BJ (cell line): ENCODE measurements around the gene NSUN3. TPM values are rescaled to one million over a fixed set of nuclear protein-coding genes. Genes with fewer than 3 reads are reported as not detected.

ENCODE experiments used
- CTCF ChIA-PET: fragments of 350-600 bp; formaldehyde crosslinking; extraction: SDS; loops from one replicate; lab custom pipeline; 2021; ENCODE audit warnings: antibody characterized with exemption, inconsistent platforms; lab: Yijun Ruan, JAX
- POLR2A ChIA-PET: fragments of 300-600 bp; sonication (Branson Sonifier 250); formaldehyde crosslinking; extraction: SDS; loops from one replicate; lab custom pipeline; 2021; ENCODE audit warnings: antibody characterized with exemption; lab: Charles Lee
- DNase-seq: peaks from one replicate; pipeline ENCODE4 v3.0.0-alpha.2; 2011; ENCODE audit warnings: low read depth
- H3K27me3 ChIP-seq: 2 replicates; pipeline ENCODE4 v1.6.0; 2011; ENCODE audit warnings: low read length; ENCODE audit not compliant: control insufficient read depth, insufficient read depth
- H3K36me3 ChIP-seq: 2 replicates; pipeline ENCODE4 v1.5.1; 2011; ENCODE audit warnings: low read length; ENCODE audit not compliant: control insufficient read depth, insufficient read depth
- H3K4me3 ChIP-seq: 2 replicates; pipeline ENCODE4 v1.5.1; 2011; ENCODE audit warnings: low read depth, mild to moderate bottlenecking, control low read depth, low read length
- polyA plus RNA-seq: library from polyadenylated mRNA; depleted of rRNA; stranded (reverse); fragments of >200 nt; gene quantifications from 2 replicates; pipeline ENCODE4 v1.2.3, GENCODE V29; 2011
- TF ChIP-seq, protein P1 (sequence below): IDR thresholded peaks from 2 replicates; pipeline ENCODE4 v1.5.1; 2011; ENCODE audit warnings: low read depth, mild to moderate bottlenecking, control low read depth, inconsistent platforms, low read length, moderate library complexity; ENCODE audit not compliant: insufficient read depth

Gene NSUN3
- polyA plus RNA-seq, 1 experiment: 8.7 TPM

DNA sequence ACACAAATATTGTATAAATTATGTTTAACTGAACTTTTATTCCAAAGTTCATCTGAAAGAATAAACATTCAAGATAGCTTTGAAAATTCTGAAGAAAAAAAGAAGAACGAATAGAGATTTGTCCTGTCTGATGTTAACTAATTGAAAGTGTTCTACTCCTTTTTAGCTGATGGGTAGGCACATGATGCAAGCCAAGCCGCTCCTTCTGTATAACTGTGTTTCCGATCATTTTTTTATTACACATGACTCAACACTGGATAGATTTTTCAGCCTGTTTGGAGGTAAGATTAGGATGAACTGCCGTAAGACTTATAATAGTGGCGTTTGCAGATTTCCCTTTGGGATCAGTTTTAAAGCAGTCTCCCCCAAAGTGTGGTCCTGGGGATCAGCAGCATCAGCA is 19.0 kb downstream of the NSUN3 start:
- CTCF ChIA-PET: no interaction called here
- no peak for DNase-seq
- Histone ChIP-seq H3K36me3 (no peaks in the 10 kb centered on the region), H3K4me3 (no peak overlapping the region), H3K27me3 (no peaks in the 10 kb centered on the region)
- TF ChIP-seq, protein P1, sequence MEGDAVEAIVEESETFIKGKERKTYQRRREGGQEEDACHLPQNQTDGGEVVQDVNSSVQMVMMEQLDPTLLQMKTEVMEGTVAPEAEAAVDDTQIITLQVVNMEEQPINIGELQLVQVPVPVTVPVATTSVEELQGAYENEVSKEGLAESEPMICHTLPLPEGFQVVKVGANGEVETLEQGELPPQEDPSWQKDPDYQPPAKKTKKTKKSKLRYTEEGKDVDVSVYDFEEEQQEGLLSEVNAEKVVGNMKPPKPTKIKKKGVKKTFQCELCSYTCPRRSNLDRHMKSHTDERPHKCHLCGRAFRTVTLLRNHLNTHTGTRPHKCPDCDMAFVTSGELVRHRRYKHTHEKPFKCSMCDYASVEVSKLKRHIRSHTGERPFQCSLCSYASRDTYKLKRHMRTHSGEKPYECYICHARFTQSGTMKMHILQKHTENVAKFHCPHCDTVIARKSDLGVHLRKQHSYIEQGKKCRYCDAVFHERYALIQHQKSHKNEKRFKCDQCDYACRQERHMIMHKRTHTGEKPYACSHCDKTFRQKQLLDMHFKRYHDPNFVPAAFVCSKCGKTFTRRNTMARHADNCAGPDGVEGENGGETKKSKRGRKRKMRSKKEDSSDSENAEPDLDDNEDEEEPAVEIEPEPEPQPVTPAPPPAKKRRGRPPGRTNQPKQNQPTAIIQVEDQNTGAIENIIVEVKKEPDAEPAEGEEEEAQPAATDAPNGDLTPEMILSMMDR: no peak
- POLR2A ChIA-PET: no interaction called here

DNA sequence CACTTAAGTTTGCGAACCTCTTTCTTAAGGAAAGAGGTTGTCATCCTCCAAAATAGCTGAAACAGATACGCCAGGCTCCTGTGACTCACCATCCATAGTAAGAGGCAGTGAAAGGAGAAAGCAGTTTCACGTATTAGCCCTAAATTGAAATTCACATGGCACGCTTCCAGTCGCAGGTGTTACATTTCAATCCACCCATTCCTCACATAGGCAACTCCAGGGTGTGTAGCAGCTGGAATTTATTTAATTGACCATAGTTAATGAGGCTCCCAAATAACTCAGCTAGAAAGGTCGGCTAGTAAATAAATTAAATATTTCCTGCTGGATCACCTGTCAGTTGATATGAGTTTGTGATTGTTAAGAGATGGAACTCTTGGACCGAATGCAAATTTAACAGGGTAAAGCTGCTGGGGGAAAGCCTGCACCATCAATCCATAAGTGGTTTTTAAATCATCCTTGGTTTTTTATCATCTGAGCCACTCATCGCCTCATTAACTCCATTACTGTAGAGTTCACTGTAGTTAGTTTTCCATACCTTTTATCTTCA is 19.6 kb downstream of the NSUN3 start:
- TF ChIP-seq, protein P1: no peak
- Histone ChIP-seq H3K4me3 (no peak overlapping the region), H3K27me3 (no peaks in the 10 kb centered on the region), H3K36me3 (no peaks in the 10 kb centered on the region)
- POLR2A ChIA-PET: no interaction called here
- CTCF ChIA-PET: no interaction called here
- DNase-seq: no peak

DNA sequence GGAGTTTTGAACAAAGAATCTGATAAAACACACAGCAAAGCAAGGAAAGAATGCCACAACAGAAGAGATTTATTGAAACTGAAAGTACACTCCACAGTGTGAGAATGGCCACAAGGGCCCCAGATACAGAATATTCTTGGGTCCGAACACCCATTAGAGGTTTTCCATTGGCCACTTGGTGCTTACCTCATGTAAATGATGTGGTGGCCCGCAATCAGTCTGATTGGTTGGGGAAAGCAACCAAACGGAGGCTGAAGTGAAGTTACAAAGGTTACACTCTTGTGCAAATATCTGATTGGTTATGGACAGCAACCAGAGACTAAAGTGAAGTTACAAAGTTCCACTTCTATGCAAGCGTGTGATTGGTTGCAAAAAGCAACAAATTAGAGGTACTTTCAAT is 20.4 kb downstream of the NSUN3 start:
- no peak overlapping the region for H3K4me3 ChIP-seq
- H3K36me3 ChIP-seq: no peaks in the 10 kb centered on the region
- no peak for DNase-seq
- no peaks in the 10 kb centered on the region for H3K27me3 ChIP-seq
- ChIA-PET POLR2A (no interaction called here), CTCF (no interaction called here)
- TF ChIP-seq, protein P1: no peak

DNA sequence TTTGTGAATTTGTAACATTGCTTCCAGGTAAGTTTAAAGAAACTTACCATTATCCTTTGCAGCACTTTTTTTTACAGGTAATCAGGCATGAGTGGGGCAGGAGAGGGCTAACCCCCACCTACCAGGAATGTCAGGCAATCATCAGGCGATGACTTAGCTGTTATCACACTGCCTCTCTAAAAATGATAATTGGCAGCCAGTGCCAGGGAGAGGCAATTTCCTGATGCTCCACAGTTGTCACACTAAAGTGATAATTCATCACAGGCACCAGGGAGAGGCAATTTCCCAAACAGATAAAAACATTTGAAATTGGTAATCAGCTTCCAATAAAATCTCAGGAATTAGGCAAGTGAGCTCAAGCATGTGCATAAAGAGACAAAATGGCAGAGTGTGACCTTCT is 26.3 kb downstream of the NSUN3 start:
- no peaks in the 10 kb centered on the region; the same call in 1 of the 2 replicates for H3K36me3 ChIP-seq
- no peak for DNase-seq
- ChIA-PET POLR2A (no interaction called here), CTCF (interaction anchor here (0.8 kb wide), 1 partner anchor 20 kb away, joined by 3 read pairs; no protein-coding TSS in a partner anchor)
- no peaks in the 10 kb centered on the region for H3K27me3 ChIP-seq
- TF ChIP-seq, protein P1: no peak
- H3K4me3 ChIP-seq: no peak overlapping the region

DNA sequence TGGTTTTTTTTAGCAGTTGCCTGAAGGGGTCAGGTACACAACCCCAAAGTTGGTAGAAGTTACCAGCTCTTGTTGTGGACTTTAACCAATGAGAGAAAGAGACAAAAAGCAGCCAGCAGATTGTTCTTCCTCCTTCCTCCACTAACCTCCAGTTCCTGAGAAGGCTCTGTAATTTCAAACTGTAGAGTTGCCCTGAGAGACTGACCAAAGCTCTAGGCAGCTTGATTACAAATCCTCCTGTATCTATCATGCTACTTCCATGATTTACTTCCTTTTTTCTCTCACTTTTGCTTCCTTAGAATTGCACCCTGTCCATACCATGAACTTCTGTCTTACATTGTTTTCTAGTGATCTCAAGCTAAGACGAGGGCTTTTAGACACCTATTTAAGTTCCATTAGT is 29.2 kb downstream of the NSUN3 start:
- no peaks in the 10 kb centered on the region for H3K27me3 ChIP-seq
- TF ChIP-seq, protein P1: no peak
- DNase-seq: no peak
- peaks cover 1% of the 10 kb centered on the region; the same call in 1 of the 2 replicates for H3K36me3 ChIP-seq
- ChIA-PET POLR2A (no interaction called here), CTCF (no interaction called here)
- H3K4me3 ChIP-seq: no peak overlapping the region
